Occipital lobe (tissue), 2 donors: ENCODE measurements around the gene TRAM2. TPM values are rescaled to one million over a fixed set of nuclear protein-coding genes. Genes with fewer than 3 reads are reported as not detected.

Source experiments
- DNase-seq: peaks from one replicate; lab custom pipeline; 2025; lab: John Stamatoyannopoulos, UW
- total RNA-seq: library from RNA; depleted of rRNA; stranded (reverse); fragments of >200 nt; gene quantifications from one replicate; pipeline ENCODE4 v1.2.3, GENCODE V29; 2014

The TRAM2 gene
- total RNA-seq, 1 donor from 2014 or later: 1.6 TPM

DNA sequence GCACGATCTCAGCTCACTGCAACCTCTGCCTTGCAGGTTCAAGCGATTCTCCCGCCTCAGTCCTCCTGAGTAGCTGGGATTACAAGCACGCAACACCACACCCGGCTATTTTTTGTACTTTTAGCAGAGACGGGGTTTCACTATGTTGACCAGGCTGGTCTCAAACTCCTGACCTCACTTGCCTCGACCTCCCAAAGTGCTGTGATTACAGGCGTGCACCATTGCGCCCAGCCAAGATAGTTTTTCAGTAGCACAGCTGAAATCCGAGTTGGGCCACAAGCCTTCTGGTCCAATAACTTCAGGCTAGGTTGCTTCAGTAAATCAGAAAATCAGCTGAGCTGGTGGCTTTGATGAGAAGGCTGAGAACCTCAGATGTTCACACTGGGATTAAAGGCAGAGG, 65.7 kb downstream of the TRAM2 start:
- no peak for DNase-seq

GRCh38 chr6:52510213-52510562, 66.7 kb downstream of the TRAM2 start:
- no peak for DNase-seq

GRCh38 chr6:52509281-52510212, 67.3 kb downstream of the TRAM2 start:
- DNase-seq: no peak

DNA sequence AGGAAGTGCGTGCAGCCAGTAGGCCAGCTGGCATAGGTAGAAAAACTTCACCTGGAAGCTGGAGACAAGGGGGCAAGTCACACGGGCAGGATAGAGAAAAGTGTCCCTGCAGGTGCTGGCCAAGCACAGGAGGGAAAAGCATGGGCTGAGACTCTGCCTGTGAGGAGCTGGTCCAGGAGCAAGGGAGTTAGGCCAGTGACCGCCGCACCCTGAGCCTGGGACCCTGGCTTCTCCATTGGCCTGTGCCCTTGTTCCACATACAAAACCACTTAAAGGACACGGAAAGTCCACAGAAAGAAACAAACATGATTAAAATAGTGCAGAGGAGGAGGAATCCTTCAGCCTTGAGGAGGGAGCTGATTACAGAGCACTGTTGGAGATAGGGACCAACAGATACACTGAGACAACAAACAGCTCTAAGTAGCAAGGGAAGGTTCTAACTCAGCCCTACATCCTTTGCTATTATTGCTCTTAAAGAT, 68.6 kb downstream of the TRAM2 start:
- DNase-seq: no peak

GRCh38 chr6:52507557-52508260, 69.2 kb downstream of the TRAM2 start:
- DNase-seq: no peak

DNA sequence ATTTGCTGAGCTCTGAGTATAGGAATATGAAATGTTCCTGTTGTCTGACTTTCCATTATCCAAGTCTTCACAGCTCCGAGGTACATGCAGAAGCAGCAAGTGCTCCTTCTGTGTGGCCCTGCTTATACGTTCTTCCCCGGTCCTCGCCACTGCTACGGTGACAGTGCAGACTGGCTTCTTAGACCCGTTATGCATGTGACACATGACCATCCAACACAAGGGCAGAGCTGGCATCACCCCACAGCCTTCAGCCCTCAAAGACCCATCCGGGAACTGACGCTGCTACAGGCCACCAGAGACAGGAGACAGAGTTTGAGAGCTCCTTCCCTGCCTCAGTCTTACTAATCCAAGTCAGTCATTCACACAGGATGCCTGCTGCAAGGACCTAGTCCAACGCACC, 70.4 kb downstream of the TRAM2 start:
- DNase-seq: no peak

- DNase-seq: no peak
Measured at GRCh38 chr6:52505726-52506409, 71.0 kb downstream of the TRAM2 start.

- DNase-seq: no peak
Measured at GRCh38 chr6:52504782-52505136, 72.1 kb downstream of the TRAM2 start.

DNA sequence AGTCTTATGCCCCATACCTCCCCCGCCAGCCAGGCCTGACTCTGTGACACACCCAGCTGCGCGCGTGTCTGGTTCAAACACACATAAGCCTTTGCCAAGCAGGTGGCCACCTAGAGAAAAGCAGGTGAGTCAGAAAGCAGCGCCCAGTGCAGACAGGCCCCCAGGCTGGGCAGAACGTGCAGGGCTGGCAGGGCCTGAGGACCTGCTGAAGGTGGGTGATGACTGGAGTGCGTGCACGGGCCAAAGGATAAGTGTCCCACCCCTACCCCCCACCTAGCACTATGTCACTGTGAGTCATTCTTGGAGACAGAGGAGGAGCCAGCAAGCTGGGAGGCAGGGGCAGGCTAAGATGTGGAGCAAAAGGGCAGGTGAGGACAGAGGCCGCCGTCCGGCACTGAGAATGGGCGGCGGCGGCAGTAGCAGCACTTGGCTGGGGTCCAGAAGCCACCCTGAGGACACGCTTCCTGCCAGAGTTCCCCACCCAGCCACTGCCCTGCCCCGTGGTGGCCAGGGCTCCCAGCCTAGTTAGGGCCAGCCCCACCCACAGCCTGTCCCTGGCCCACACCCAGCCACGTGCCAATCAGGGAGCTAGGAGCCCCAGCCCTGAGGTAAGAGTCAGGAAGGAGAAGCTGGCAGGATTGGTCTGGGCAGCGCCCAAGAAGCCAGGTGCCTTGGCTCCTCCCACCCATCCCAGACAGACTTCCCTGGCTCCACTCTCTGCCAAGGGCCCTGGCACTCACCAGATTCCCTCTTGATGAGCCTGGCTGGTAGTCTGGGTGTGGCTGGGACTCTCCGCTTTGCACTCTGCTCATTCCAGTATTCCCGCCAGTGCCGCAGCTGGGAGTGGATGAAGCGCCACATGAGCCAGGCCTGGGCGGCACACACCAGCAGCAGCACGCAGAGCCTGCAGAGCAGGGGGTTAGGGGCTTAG, 72.7 kb downstream of the TRAM2 start:
- no peak for DNase-seq

GRCh38 chr6:52503323-52503747, 73.5 kb downstream of the TRAM2 start:
- DNase-seq: no peak

DNA sequence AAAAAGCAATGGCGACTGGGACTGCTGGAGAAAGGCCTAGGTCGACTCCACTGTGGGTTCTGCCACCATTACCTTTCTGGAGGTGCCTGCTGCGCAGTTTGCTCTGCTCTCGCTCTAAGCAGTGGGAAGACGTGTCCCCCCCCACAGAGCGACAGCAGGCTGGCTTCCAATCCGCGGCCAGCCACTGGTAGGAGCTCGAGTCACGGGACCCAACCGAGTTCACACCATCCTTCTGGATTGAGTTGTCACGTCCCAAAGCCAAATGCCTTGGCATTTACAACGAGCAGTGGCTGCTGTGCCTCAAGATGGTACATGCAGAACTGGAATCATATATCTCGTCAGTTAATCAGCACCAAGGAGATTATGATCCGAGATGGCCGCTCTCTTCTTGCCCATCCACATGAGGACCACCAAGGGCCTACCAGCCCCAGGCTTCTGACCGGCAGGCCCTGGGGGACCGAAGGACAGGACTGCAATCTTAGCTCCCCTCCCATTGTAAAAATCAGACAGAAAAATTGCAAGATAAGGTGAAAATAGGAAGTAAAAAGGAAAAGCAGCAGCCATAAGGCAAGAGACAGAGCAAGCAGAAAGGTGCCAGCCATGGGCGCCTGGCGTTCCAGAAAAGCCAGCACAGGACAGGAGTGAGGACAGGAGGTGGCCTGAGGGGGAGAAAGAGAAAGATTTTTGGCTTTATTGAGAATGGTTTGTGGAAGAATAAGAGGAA, 74.4 kb downstream of the TRAM2 start:
- no peak for DNase-seq

GRCh38 chr6:52500238-52501129, 76.4 kb downstream of the TRAM2 start:
- DNase-seq: no peak

GRCh38 chr6:52499681-52500236, 77.1 kb downstream of the TRAM2 start:
- no peak for DNase-seq

DNA sequence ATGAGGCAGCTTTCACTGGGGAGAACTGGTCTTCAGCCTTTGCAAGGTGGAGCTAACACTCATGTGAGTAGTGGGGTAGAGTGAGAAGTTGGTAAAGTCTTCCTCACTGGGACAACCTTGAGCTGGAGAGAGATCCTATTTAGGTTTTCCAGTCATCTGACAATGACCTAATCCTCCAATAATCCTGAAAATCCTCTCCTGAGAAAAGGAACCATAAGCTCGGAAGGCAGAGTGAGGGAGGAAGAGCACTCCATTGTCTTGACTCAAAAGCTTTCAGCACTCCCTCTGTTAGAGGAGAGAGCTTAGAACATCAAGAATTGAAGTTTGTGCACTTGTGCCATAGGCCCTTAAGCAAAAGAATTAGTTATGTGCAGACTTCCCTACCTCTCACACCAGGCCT, 77.8 kb downstream of the TRAM2 start:
- DNase-seq: no peak

DNA sequence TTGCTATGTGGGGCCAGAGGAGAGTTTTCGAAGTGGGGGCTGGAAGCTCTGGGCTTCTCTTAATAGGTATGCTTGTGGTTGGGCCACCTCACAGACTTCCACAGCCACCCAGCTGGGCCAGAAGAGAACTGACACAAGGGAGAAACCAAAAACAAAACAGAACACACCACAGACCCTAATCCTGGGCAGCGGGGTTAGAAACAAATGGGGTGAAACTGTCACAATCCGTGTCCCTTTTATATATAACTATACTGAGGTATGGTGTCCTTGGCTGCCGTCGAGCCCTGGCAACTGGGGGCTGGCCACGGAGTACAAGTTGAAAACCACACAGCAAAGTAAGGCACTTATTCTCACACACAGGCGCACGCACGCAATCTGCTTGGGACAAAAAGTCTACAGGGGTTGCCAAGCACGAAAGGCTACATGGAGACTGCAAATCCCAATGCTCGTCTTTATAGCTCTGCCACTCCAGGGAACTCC, 78.3 kb downstream of the TRAM2 start:
- DNase-seq: no peak

GRCh38 chr6:52497652-52498408, 79.0 kb downstream of the TRAM2 start:
- DNase-seq: no peak

DNA sequence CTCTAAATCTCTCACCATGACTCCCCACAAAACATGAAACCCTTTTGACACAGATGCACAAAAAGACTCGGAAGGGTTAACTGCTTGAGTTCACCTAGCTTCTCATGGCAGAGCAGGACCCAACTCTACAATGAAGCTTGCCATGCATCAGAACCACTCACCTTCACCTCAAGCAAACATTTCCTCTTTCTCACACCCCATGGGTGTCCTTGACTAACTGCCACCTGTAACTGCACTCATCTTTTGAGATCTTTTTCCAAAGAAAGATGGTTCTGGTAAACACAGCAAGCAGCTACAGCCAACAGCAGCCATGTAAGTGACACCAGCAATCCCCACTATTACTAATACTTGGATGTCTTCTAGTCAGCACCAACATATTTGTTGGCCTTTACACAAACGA, 80.2 kb downstream of the TRAM2 start:
- no peak for DNase-seq

GRCh38 chr6:52495922-52496321, 80.9 kb downstream of the TRAM2 start:
- DNase-seq: no peak
